SK-MEL-5 (cell line): ENCODE data around the gene AREL1. TPM values are rescaled to one million over a fixed set of nuclear protein-coding genes. Genes with fewer than 3 reads are reported as not detected.
A peak's percentile ranks its signal among the peaks of the same experiment; 100 is the strongest.

Experiments used
- DNase-seq: peaks from one replicate; pipeline ENCODE4 v3.0.0-alpha.2; 2016; ENCODE audit warnings: low read depth, low spot score
- in situ Hi-C: cut with HindIII; loops from 2 replicates; pipeline ENCODE4 v1.10.0; 2016; ENCODE audit warnings: low sequenced_read_pairs, high pct_unique_total_duplicates, low pct_unique_long_range_greater_than_20kb
- total RNA-seq: library from RNA; depleted of rRNA; stranded (reverse); fragments of >200 nt; shearing (Covaris generic); gene quantifications from 2 replicates; pipeline ENCODE4 v1.2.3, GENCODE V29; 2014

Gene AREL1
- total RNA-seq, 1 experiment from 2014 or later = 33.8 TPM

DNA sequence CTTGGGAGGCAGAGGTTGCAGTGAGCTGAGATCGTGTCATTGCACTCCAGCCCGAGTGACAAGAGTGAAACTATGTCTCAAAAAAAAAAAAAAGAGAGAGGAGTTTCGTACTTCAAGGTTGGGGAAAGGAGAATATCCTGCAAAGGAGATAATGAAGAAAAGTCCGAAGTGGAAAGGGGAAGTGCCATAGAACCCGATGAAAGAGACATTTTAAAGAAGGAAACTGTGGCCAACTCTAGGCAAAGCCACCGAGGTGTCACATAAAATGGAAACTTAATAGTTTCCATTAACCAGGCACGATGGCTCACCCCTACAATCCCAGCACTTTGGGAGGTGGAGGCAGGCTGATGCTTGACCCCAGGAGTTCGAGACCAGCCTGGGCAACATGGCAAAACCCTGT is 85.8 kb downstream of the AREL1 start:
- DNase-seq = no peak
- in situ Hi-C loops = no loop called here

GRCh38 chr14:74622257-74622656 is 90.6 kb downstream of the AREL1 start:
- in situ Hi-C loops = no loop called here
- DNase-seq = no peak

- no peak for DNase-seq
- in situ Hi-C loops = no loop called here
These were observed 91.3 kb downstream of the AREL1 start for GRCh38 chr14:74621556-74621955.

DNA sequence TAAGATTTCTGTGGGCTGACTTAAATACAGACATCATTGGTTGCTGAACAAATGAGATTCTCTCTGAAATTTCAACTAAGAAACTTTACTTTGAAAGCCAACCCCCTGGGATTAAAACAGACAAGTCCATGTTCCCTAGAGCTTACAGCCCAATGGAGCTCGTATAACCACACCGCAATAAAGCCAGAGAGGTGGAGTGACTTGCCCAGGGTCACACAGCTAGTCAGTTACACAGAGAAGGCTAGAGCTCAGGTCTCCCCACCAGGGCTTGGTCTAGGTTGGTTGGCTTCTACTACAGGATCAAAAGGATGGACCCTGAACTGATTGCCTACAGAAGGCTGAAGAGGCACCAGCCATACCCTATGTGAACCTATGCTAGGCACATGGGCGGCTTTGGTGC is 92.0 kb downstream of the AREL1 start:
- in situ Hi-C loops = no loop called here
- no peak for DNase-seq

- DNase-seq = peak; percentile 55
- in situ Hi-C loops = no loop called here
These were observed 92.4 kb downstream of the AREL1 start for GRCh38 chr14:74620497-74620921.

DNA sequence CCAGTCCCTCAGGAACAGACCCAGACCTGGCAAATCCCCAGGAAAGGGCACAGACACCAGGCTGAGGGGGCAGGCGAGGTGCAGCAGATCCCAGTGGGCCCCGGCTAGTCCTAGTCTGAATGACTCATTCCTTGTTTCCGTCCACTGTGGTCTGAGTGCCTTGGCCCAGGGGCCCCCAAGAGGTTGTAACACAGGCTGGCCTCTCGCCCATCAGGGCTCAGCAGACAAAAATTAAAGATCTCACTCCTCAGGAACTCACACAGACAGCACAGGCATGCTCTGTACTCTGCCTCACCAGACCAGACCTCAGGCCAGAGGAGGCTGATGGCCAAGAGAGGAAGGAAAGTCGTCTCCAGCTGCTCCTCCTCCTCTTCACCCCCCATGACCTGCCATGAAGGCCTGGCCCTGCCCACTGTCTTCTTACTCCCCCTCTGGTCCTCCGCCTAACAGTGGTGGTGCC is 93.2 kb downstream of the AREL1 start:
- peak; percentile 15 for DNase-seq
- in situ Hi-C loops = no loop called here

DNA sequence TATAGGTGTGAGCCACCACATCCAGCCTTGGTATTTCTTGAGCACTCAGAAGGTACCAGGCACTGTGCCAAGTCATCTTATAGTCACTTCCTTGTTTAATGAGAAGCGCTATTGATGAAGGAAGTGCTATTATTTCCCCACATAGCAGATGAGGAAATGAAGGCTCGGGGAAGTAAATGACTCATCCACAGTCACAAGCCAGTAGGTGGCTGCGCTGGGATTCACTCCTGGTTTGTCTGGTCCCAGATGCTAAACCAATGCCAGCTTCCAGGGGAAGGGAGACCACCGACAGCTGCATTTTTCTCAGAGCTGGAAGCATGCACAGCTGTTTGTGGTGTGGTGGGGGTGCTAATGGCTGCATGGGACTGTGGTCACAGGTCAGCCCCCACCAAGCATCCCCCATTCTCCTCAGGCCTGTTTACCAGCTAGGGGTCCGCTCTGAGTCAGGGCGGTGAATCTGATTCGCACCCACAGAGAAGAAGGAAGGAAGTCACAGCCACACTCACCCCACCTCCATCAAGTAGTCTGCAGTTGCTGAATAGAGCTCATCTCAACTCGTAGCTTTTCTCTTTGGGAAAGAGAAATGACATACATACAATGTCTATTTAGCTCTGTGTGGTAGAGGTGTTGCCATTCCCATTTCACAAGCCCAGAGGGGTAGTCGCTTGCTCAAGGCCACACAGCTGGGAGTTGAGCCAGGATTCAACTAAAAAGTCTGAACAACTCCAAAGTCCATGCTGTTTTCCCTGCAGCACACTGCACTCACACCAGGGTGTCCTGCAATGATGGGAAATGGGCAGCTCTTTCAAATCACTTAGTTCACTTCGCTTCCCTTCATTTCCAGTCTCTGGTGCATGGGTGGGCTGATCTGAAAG is 94.6 kb downstream of the AREL1 start:
- DNase-seq = peak; percentile 62
- in situ Hi-C loops = no loop called here

DNA sequence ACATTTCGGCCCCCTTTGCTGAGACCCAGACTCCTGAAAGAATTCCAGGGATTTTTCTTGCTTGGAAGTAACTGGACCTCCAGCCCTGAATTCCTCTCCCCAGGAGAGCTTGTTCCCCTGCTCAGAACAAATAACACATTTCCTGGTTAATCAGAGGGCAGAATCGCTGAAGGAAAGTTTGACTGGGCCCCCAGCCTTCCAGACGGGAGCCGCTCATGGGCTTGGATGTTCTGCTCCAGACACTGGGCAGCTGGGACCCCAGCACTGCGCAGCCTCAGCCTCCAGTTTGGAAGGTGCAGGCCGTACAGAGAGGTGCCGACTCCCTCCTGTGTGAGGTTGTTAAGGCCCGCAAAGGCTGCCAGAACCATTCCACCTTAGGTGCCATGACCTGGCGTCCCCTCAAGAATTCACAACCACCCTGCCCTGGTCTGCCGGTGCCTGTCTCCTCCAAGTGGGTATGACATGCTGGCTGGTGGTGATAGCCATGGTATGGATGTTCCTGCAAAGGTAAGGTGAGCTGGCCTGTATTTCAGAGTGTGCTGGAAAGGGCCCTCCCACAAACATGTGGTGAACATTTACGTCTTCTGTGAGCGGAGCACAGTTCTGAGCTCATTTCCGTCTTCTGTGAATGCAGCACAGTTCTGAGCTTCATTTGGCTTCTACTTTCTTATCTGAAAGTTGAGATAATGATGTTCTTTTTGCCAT is 95.7 kb downstream of the AREL1 start:
- in situ Hi-C loops = no loop called here
- no peak for DNase-seq

GRCh38 chr14:74616507-74616906 is 96.4 kb downstream of the AREL1 start:
- DNase-seq = no peak
- in situ Hi-C loops = no loop called here

GRCh38 chr14:74615735-74616134 is 97.1 kb downstream of the AREL1 start:
- in situ Hi-C loops = no loop called here

GRCh38 chr14:74614508-74615495 is 98.1 kb downstream of the AREL1 start:
- DNase-seq = no peak
- in situ Hi-C loops = no loop called here

More at GRCh38 chr14:74615735-74616134, 97.1 kb downstream of the AREL1 start:
- DNase-seq = no peak

DNA sequence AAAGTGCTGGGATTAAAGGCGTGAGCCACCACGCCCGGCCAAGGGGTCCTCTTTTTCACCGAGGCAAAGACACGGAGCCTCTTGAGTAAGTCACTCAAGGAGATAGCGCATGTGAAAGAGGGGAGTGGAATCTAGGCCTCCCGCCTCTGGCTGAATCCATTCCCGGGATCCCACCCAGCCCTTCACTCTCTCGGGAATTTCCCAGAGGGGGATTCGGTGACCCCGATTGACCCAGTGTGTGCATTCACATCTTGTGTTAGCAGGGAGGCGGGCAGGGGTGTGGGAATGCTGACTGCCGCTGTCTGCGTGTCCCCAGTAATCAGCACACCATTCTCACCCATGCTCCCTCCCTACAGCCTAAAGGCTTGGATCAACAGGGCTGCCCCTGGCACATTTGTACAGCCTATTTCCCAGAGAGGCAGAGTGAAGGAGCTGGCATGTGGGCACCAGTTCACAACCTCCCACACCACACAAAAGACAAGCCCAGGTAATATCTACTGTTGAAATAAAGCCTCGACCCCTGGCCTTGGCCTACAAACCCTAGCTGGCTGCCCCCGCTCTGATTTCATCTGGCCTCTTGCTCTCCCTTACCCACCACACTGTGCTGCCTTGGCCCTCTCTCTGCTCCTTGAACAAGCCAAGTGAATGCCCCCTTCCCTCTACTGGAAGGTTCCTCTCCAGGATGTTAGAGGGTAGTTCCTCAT is 99.5 kb downstream of the AREL1 start:
- DNase-seq = no peak
- in situ Hi-C loops = no loop called here

DNA sequence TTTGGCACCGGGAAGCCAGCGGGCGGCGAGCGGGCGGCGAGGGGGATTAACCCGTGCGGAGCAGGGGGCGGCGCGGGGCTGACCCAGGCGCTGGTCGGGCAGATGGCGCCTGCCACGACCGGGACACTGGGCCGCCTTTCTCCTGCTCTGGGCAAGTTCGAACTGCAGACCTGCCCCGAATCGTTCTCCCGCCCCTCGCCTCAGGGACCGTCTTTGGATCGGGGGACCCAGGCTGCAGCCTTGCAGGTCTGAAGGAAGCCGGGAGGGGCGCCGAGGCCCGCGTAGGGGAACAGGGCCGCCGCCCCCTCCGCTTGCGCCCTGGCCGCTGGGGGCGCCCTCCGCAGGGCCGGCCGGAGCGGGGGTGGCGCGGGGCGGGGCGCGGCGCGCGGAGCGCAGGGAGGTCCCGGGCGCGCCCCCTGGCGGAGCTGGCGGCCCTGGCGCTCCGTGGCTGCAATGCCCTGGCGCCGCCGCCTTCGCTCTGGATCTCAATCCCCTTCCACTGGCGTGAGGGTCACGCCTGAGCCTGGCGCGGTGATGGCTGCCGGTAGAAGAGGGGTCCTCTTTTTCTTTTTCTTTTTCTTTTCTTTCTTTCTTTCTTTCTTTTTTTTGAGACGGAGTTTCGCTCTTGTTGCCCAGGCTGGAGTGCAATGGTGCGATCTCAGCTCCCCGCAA is 100.4 kb downstream of the AREL1 start:
- DNase-seq = peak; percentile 68
- in situ Hi-C loops = no loop called here

- in situ Hi-C loops = no loop called here
- DNase-seq = no peak
These were observed 101.1 kb downstream of the AREL1 start, which contains the start of gene LTBP2 for GRCh38 chr14:74611650-74612349. LTBP2 (minus strand) TSS chr14:74612237; CDS start chr14:74611944, 293 bp downstream.
